Cardiac muscle cell (in vitro differentiated cells and primary cell): ENCODE measurements around the gene CTIF. TPM values are rescaled to one million over a fixed set of nuclear protein-coding genes. Genes with fewer than 3 reads are reported as not detected.

Source experiments
- DNase-seq, 2 donors: peaks; one replicate each; pipeline versions ENCODE4 v3.0.0 to v3.0.0-alpha.2; 2010 to 2017; ENCODE audit warnings: low read depth in 1 of 2, low spot score in 1 of 2
- H3K27ac ChIP-seq: fragments of 200-600 bp; sonication (generic); 2 replicates; pipeline ENCODE4 v1.5.1; 2016
- H3K27me3 ChIP-seq: fragments of 200-600 bp; sonication (generic); 2 replicates; pipeline ENCODE4 v1.6.0; 2016; ENCODE audit warnings: control low read depth
- H3K36me3 ChIP-seq: fragments of 200-600 bp; sonication (generic); 2 replicates; pipeline ENCODE4 v1.5.1; 2016; ENCODE audit warnings: control low read depth
- H3K4me1 ChIP-seq: fragments of 200-600 bp; sonication (generic); 2 replicates; pipeline ENCODE4 v1.8.1; 2017; ENCODE audit warnings: low read depth, mild to moderate bottlenecking, mixed run types
- H3K4me3 ChIP-seq: fragments of 200-600 bp; sonication (generic); 2 replicates; pipeline ENCODE4 v1.5.1; 2016; ENCODE audit warnings: mild to moderate bottlenecking
- H3K9me3 ChIP-seq: fragments of 200-600 bp; sonication (generic); 2 replicates; pipeline ENCODE4 v1.5.1; 2017; ENCODE audit warnings: low read depth, mild to moderate bottlenecking, control low read depth
- polyA plus RNA-seq: library from polyadenylated mRNA; unstranded; fragments of >200 nt; fragmentation: Nextera tagmentation; extraction: Ambion mirVana; gene quantifications from 2 replicates; pipeline ENCODE4 v1.2.1, GENCODE V29; 2016
- total RNA-seq: library from RNA; depleted of rRNA; stranded (reverse); fragments of >200 nt; gene quantifications from 2 replicates; pipeline ENCODE4 v1.2.3, GENCODE V29; 2016
- TF ChIP-seq, protein P1 (sequence below): IDR thresholded peaks from 2 replicates; pipeline ENCODE4 v1.5.1; 2012; ENCODE audit warnings: low read depth, mild to moderate bottlenecking, low read length

Gene CTIF
- total and polyA plus RNA-seq, 2 experiments from 2014 or later, result 16.5 to 22.0 TPM

DNA sequence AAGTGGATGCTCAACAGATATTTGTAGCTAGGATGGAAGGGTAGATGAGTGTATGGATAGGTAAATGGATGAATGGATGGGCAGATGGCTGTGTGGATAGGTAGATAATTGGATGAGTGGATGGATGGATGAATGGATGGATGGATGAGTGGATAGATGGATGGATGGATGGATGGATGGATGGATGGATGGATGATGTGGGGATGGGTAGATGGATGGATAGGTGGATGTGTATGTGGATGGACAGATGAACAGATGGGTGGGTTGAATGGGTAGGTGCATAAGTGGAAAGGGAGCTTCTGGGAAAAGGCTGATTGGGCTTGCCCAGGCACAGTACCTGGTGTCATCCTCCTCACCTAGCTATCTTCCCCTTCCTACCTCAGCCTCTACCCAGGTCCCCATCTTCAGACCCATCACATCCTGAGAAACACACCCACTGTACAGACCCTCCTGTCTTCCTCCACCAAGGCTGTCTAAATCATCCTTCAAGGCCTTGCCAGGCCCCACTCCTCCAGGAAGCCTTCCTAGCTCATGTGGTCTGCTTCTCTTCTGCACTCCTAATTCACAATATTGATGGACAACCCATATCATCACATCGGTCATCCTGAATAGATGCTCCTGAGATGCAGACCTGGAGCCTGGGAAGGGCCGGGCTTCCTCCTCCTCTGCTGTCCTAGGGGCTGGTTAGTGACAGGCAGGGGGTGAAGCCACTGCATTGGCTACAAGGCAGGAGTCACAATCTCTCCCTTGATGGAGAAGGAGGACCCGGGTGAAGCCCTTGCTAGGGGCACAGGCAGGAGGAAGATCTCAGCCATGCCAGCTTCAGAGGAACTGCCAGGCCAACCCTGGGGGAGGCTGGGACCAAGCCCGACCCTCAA is 362.6 kb downstream of the CTIF start:
- no peak overlapping the region for H3K27ac ChIP-seq
- no peaks in the 10 kb centered on the region for H3K36me3 ChIP-seq
- DNase-seq, result no peak
- TF ChIP-seq, protein P1, sequence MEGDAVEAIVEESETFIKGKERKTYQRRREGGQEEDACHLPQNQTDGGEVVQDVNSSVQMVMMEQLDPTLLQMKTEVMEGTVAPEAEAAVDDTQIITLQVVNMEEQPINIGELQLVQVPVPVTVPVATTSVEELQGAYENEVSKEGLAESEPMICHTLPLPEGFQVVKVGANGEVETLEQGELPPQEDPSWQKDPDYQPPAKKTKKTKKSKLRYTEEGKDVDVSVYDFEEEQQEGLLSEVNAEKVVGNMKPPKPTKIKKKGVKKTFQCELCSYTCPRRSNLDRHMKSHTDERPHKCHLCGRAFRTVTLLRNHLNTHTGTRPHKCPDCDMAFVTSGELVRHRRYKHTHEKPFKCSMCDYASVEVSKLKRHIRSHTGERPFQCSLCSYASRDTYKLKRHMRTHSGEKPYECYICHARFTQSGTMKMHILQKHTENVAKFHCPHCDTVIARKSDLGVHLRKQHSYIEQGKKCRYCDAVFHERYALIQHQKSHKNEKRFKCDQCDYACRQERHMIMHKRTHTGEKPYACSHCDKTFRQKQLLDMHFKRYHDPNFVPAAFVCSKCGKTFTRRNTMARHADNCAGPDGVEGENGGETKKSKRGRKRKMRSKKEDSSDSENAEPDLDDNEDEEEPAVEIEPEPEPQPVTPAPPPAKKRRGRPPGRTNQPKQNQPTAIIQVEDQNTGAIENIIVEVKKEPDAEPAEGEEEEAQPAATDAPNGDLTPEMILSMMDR, result no peak
- no peaks in the 10 kb centered on the region for H3K4me1 ChIP-seq
- H3K4me3 ChIP-seq, result no peak overlapping the region
- no peaks in the 10 kb centered on the region for H3K9me3 ChIP-seq
- no peaks in the 10 kb centered on the region for H3K27me3 ChIP-seq

DNA sequence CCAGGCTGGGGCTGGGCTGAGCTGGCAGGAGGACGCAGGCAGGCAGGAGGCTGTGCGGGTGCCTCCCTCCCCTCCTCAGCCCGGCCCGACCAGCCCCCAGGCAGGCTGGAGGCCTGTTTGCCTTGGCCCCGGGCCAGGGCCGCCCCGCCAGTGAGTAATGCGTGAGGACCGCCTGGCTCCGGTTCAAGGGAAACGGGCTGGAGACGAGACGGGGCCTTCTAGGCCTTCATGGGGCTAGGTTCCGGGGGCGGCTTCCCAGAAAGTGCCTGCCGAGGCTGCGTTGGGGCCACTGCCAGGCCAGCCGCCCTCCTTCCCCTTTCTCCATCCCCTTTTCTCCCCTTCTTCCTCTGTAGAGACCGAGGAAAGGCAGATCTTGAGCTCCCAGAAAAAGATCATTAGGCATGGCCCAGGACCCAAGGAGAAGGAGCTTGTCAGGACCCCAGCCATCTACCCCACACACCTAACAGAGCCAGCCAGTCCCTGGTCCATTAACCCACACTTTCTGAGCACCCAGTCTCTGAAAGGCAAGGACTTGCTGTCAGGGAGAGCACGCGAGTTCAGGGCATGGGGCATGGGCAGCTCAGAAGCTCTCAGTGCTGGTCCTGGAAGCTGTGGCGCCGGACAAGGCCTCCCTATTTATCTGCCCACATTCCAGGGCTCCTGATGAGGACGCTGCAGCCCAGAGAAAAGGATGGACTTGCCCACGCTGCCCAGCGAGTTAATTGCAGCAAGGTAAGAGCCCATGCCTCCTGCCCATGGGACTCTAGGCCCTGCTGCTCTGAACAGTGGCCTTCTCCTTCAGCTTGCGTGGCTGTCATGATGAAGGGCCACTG is 363.4 kb downstream of the CTIF start:
- no peaks in the 10 kb centered on the region for H3K36me3 ChIP-seq
- TF ChIP-seq, protein P1, result peak; percentile 12
- no peaks in the 10 kb centered on the region for H3K4me1 ChIP-seq
- H3K27me3 ChIP-seq, result no peaks in the 10 kb centered on the region
- DNase-seq, result peak in 1 of 2 donors; percentile 98
- H3K27ac ChIP-seq, result no peak overlapping the region
- no peaks in the 10 kb centered on the region for H3K9me3 ChIP-seq
- H3K4me3 ChIP-seq, result no peak overlapping the region

DNA sequence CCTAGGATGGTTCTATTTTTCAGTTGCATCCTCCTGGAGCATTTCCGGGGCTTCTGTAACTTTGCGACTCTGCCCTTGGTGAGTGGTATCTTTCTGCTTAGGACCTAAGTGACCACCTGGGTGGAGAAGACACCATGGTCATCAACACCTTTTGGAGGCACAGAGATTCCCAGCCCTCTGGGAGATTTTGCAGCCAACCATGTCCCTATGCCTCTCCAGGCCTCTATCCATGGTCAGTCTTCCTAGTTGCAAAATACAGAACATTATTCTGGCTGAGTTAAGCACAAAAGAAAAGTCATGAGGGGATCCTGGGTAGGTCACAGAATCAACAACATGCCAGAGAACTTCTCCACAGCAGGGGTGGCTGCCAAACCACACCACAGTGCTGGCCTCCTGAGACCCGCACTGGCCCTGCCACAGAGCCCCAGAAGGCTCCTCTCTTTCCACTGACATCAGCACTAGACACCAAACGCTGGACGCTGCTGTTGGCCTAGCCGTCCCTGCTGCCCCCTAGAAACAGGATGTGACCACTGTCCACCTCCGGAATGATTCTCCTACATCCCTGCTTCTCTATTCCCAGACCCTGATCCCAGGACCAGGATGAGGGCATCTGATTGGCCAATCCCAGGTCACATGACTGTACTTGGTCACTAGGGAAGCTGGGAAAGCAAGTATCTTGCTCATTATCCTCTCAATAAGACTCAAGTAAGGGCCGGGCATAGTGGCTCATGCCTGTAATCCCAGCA is 364.2 kb downstream of the CTIF start:
- TF ChIP-seq, protein P1, result no peak
- Histone ChIP-seq H3K4me1 (no peaks in the 10 kb centered on the region), H3K36me3 (no peaks in the 10 kb centered on the region), H3K4me3 (no peak overlapping the region), H3K27me3 (no peaks in the 10 kb centered on the region), H3K9me3 (no peaks in the 10 kb centered on the region), H3K27ac (no peak overlapping the region)
- DNase-seq, result peak in 1 of 2 donors; percentile 89

DNA sequence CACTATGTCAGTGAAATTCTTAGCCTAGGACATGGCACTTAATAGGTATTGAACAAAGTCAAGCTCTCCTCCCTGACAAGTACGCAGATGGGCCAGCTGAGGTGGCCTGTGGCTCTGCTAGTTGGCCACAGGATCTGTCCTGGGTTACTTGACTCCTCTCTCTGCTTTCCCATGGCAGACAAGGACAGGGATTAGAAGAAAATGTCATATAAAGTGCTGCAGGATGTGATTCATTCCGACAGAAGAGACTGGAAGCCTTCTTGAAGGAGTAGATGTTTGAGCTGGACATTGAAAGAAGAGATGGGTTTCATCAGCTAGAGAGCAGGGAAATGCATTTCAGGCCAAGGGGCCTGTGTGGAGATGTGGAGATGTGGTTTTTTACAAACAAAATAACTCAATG is 365.3 kb downstream of the CTIF start:
- H3K9me3 ChIP-seq, result no peaks in the 10 kb centered on the region
- TF ChIP-seq, protein P1, result no peak
- no peak overlapping the region for H3K4me3 ChIP-seq
- no peaks in the 10 kb centered on the region for H3K36me3 ChIP-seq
- no peaks in the 10 kb centered on the region for H3K4me1 ChIP-seq
- H3K27me3 ChIP-seq, result no peaks in the 10 kb centered on the region
- no peak for DNase-seq
- no peak overlapping the region for H3K27ac ChIP-seq

DNA sequence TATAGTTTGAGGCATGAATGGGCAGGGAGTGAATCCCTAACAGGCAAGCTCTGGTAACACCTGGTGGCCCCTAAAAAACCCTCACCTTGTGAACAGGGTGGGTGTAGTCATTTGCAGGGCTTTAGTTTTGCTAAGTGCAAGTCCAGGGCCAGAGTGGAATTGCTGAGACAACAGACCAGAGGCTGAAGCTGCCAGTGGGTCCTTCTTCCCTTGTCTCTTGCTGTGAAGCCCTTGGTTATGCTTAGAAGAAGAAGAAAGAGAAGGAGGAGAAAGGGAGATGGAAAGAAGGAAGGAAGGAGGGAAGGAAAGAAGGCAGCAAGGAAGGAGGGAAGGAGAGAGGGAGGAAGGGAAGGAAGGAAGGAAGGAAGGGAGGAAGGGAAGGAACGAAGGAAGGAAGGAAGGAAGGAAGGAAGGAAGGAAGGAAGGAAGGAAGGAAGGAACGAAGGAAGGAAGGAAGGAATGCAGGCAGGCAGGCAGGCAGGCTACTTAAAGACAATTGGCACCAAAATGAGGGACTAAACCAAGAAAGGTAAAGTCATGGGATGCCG is 366.1 kb downstream of the CTIF start:
- Histone ChIP-seq H3K4me3 (no peak overlapping the region), H3K9me3 (no peaks in the 10 kb centered on the region), H3K27me3 (no peaks in the 10 kb centered on the region), H3K36me3 (no peaks in the 10 kb centered on the region), H3K4me1 (no peaks in the 10 kb centered on the region), H3K27ac (no peak overlapping the region)
- TF ChIP-seq, protein P1, result no peak
- no peak for DNase-seq
